Mesodermal cell (in vitro differentiated cells): ENCODE measurements around the gene LPIN1.
"Not testable (repeated sequence)": the region's sequence is repeated elsewhere in the genome, so short reads cannot be mapped to it uniquely, and the experiment has no call there.

Experiments
- H3K27ac ChIP-seq: 2 replicates; pipeline ENCODE4 v1.7.0; 2013; ENCODE audit warnings: mild to moderate bottlenecking, low read depth, low read length, moderate library complexity; ENCODE audit not compliant: severe bottlenecking
- H3K36me3 ChIP-seq: 2 replicates; pipeline ENCODE4 v1.7.1; 2013; ENCODE audit warnings: mild to moderate bottlenecking, low read length, moderate library complexity; ENCODE audit not compliant: control insufficient read depth, insufficient read depth
- H3K4me1 ChIP-seq: one replicate; pipeline ENCODE4 v1.7.1; 2013; ENCODE audit warnings: mild to moderate bottlenecking, low read length; ENCODE audit not compliant: insufficient read depth, control insufficient read depth, poor library complexity, severe bottlenecking
- H3K4me3 ChIP-seq: 2 replicates; pipeline ENCODE4 v1.7.0; 2013; ENCODE audit warnings: low read length, control low read depth, mild to moderate bottlenecking; ENCODE audit not compliant: insufficient read depth, poor library complexity, severe bottlenecking; ENCODE audit errors: extremely low read depth
- H3K9me3 ChIP-seq: 2 replicates; pipeline ENCODE4 v1.7.1; 2013; ENCODE audit warnings: mild to moderate bottlenecking, low read length, moderate library complexity; ENCODE audit not compliant: control insufficient read depth
- WGBS, 2 experiments: methylation state at CpG; one replicate each; pipeline ENCODE4 v1.1.5; 2013; ENCODE audit warnings: missing lambda C conversion rate in 2 of 2; ENCODE audit not compliant: insufficient coverage in 2 of 2; 5-methylcytosine and 5-hydroxymethylcytosine counted together

Gene LPIN1

DNA sequence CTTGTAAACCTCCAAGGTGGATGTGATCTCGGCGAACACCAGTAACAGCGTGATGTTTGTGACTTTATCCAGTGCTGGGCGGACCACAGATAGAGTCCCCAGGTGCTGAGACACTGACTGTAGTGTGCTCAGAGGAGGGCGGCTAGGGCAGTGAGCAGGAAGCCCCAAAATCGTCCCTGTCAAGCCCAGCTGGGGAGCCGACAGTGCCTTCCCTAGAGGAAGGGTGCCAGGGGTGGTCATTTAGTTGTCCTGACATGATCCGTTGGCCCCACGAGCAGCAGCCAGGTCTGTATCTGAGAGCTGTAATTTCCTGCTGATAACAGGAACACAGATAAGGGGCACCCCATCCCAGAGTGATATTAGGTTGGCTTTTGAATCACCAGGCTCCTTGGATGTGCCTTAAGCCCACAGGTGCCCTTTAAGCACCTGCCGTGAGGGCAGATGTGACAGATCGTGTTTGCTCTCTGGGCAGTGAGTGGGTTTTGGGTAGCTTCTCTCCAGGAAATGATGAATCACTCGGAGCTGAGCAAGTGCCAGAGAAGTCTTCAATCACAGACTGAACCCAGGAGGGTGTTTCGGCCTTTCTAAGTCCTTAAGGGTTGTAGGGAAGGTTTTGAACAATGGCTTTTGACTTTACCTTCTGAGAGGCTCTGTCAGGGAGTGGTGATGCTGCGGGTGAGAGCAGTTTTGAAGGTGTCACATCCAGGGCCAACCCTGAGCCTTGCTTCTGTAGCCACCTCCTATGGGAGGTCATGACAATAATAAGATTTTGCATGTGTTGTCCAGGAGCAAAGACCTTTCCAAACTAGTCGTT is 7.7 kb downstream of the LPIN1 start:
- WGBS, 2 experiments: 74 to 83% methylated on average over 11 to 15 of the region's 15 CpGs
- peaks cover 28% of the 10 kb centered on the region for H3K4me1 ChIP-seq
- peaks cover 14% of the 10 kb centered on the region for H3K9me3 ChIP-seq
- H3K27ac ChIP-seq: no peak overlapping the region
- H3K36me3 ChIP-seq: peaks cover 37% of the 10 kb centered on the region
- no peak overlapping the region for H3K4me3 ChIP-seq

DNA sequence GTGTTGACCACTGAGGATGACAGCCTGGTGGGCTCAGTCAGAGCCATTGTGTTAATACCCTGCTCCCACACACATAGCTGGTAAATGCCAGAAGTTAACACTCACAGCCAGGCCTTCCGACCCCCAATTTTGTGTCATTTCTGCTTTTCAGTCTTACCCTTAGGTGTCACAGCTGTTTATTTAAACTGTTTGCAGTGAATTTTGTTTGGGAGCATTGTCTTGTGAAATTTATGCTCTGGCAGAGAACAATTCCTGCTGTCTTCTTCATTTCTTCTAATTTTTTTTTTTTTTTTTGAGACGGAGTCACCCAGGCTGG is 8.2 kb downstream of the LPIN1 start:
- Histone ChIP-seq H3K9me3 (peaks cover 14% of the 10 kb centered on the region), H3K27ac (no peak overlapping the region), H3K4me3 (no peak overlapping the region), H3K4me1 (peaks cover 23% of the 10 kb centered on the region), H3K36me3 (peaks cover 37% of the 10 kb centered on the region)
- no CpG with 5 or more reads among the region's 2 CpGs for WGBS, 2 experiments

DNA sequence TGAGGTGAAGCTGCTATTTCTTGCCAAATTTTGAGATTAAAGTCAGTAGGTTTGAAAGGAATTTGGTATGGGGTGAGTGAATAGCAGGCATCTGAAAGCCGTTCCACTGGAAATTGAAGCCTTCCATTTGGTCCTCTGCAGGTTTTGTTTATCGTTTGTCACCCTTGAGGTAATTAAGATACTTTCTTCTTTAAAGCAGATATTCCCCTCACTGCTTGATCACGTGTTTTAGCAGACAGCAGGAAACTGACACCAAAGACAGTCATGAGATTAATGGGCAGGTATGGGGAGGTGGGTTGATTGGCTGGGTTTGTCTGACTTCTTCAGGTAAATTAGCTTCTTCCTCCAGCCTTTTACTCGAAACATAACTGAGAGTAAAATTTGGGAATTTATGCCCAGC is 10.7 kb downstream of the LPIN1 start:
- WGBS, 2 experiments: 72 to 100% methylated on average over 1 to 2 of the region's 4 CpGs
- H3K36me3 ChIP-seq: peaks cover 50% of the 10 kb centered on the region
- no peak overlapping the region for H3K27ac ChIP-seq
- H3K4me1 ChIP-seq: peaks cover 10% of the 10 kb centered on the region
- peaks cover 14% of the 10 kb centered on the region for H3K9me3 ChIP-seq
- H3K4me3 ChIP-seq: no peak overlapping the region

DNA sequence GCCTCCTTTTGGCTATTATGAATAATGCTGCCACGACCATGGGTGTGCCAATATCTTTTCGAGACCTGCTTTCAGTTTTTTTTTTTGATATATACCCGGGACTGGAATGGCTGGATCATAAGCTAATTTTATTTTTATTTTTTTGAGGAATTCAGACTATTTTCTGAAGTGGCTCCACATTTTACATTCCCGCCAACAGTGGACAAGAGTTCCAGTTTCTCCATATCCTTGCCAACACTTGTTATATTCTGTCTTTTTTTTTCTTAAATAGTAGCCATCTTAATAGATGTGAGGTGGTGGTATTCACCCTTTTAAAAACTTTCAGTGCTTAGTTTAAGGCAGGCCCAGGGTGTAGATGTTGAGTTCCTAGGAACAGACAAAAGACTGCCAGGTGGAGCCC is 11.8 kb downstream of the LPIN1 start:
- H3K9me3 ChIP-seq: peaks cover 14% of the 10 kb centered on the region
- no peak overlapping the region for H3K4me3 ChIP-seq
- H3K36me3 ChIP-seq: peaks cover 57% of the 10 kb centered on the region
- WGBS, 2 experiments: 100% methylated on average over 1 of the region's 4 CpGs; no CpG with 5 or more reads in 1 of the 2 experiments
- H3K4me1 ChIP-seq: peaks cover 10% of the 10 kb centered on the region
- no peak overlapping the region for H3K27ac ChIP-seq

DNA sequence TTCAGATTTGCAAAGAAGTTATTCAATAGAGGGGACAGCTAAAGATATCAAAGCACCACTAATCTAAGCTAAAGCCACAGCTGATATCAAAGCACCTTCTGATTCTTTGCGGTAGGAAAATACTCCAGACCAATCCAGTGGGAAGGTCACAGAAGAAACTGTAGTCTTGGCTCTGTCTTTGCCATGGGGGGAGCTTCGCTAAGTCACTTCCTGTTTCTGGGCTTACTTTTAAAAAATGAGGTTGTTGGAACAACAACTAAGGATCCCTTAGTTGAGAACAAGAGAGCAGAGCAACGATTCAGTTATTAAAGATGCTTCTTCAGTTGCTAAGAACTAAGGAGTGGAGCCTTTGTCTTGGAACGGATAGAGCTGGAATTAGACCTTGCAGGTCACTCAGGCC is 12.2 kb downstream of the LPIN1 start:
- Histone ChIP-seq H3K9me3 (peaks cover 14% of the 10 kb centered on the region), H3K36me3 (peaks cover 62% of the 10 kb centered on the region), H3K4me1 (peaks cover 10% of the 10 kb centered on the region), H3K27ac (no peak overlapping the region), H3K4me3 (no peak overlapping the region)
- WGBS, 2 experiments: 92% methylated on average over 2 to 4 of the region's 4 CpGs

DNA sequence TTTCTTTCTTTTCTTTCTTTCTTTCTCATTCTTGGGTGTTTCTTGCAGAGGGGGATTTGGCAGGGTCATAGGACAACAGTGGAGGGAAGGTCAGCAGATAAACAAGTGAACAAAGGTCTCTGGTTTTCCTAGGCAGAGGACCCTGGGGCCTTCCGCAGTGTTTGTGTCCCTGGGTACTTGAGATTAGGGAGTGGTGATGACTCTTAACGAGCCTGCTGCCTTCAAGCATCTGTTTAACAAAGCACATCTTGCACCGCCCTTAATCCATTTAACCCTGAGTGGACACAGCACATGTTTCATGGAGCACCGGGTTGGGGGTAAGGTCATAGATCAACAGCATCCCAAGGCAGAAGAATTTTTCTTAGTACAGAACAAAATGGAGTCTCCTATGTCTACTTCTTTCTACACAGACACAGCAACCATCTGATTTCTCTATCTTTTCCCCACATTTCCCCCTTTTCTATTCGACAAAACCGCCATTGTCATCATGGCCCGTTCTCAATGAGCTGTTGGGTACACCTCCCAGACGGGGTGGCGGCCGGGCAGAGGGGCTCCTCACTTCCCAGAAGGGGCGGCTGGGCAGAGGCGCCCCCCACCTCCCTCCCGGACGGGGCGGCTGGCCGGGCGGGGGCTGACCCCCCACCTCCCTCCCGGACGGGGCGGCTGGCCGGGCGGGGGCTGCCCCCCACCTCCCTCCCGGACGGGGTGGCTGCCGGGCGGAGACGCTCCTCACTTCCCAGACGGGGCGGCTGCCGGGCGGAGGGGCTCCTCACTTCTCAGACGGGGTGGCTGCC is 12.9 kb downstream of the LPIN1 start:
- H3K4me3 ChIP-seq, H3K27ac ChIP-seq, H3K4me1 ChIP-seq: not testable (repeated sequence)
- Histone ChIP-seq H3K9me3 (peaks cover 14% of the 10 kb centered on the region), H3K36me3 (peaks cover 69% of the 10 kb centered on the region)
- 100% methylated on average over 2 of the region's 32 CpGs; no CpG with 5 or more reads in 1 of the 2 experiments for WGBS, 2 experiments

DNA sequence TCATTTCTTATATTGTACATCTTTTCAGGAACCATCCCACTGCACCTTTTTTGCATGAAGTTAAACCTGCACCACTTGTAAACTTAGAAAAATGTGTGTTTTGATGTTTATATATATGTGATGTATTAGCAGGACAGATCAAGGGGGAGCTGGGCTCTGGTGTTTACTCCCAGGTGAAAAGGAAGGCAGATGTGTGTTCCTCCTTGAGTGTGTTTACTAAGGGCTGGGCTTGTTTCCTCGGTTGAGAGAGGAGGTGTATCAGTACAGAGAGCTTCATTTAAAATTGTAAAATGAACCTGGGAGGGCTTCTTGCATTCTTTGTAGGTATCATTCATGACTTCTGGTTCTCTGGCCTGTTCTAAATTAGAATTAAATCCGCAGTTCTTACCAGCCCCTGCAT is 14.8 kb downstream of the LPIN1 start:
- no peaks in the 10 kb centered on the region for H3K4me1 ChIP-seq
- 76 to 94% methylated on average over 2 of the region's 2 CpGs for WGBS, 2 experiments
- peaks cover 81% of the 10 kb centered on the region for H3K36me3 ChIP-seq
- H3K9me3 ChIP-seq: peaks cover 14% of the 10 kb centered on the region
- no peak overlapping the region for H3K4me3 ChIP-seq
- H3K27ac ChIP-seq: no peak overlapping the region

DNA sequence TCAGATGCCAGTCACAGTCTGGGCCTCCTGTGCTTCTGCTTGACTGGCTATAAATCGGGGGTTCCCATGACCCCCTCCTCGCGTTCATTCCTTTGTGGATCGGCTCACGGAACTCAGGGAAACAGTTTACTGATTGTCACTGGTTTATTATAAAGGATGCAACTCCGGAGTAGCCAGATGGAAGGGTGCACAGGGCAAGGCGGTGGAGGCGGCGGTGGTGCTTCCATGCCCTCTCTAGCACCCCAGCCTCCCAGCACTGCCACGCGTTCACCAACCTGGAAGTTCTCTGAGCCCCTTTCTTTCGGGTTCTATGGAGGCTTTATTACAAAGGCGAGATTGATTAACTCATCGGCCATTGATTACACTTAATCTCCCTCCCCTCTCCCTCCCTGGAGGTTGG is 15.6 kb downstream of the LPIN1 start:
- 94 to 100% methylated on average over 8 to 11 of the region's 14 CpGs for whole genome bisulfite sequencing, 2 experiments
- Histone ChIP-seq H3K4me1 (no peaks in the 10 kb centered on the region), H3K9me3 (peaks cover 11% of the 10 kb centered on the region), H3K27ac (no peak overlapping the region), H3K4me3 (no peak overlapping the region), H3K36me3 (peaks cover 82% of the 10 kb centered on the region)

DNA sequence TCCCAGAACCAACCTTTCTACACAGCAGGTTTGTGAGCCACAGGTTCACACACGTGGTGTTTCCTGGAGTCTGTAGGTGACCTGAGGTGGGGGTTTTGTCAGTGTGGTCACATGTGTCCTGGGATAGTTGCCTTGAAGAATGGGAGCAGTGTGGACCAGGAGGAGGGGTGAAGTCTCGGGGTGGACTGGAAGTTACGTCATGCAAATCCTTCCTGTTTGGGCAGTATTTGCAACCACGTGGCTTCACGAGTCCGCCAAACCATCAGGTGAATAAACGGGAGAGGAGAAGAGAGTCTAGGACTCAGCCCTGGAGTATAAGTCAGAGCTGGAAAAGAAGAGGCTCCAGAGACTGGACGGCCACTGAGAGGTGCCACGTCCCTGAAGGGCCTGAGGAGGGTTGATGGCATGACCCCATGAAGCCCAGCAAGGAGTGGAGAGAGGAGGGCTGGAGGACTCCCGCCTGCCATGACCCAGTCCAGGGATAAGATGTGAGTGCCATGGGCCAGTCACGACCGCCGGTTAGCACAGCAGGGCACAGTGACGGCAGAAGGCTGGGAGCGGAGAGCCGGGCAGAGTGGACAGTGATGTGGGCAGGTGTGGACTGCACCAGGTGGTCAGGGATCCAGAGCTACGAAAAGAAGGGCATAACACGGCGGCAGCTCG is 16.5 kb downstream of the LPIN1 start:
- Histone ChIP-seq H3K36me3 (peaks cover 82% of the 10 kb centered on the region), H3K27ac (no peak overlapping the region), H3K4me1 (no peaks in the 10 kb centered on the region), H3K4me3 (no peak overlapping the region), H3K9me3 (peaks cover 2% of the 10 kb centered on the region)
- 90 to 95% methylated on average over 17 to 20 of the region's 20 CpGs for WGBS, 2 experiments

DNA sequence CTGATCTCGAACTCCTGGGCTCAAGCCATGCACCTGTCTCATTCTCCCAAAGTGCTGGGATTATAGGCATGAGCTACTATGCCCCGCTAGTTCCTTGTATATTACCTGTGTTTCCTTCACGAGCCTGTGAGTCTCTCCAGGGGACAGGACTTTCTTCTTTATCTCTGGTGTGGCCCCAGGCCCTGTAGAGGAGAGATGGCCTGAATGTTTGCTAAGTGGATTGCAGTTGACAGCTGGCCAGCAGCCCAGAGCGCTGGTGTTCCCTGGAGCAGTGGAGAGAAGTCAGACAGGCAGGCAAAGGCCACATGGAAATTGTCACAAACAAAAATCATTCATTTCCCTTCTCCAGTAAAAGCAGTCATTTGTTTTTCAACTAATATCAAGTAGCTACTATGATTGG is 17.9 kb downstream of the LPIN1 start:
- no peak overlapping the region for H3K4me3 ChIP-seq
- peaks cover 83% of the 10 kb centered on the region for H3K36me3 ChIP-seq
- 94 to 100% methylated on average over 3 to 4 of the region's 4 CpGs for WGBS, 2 experiments
- no peak overlapping the region for H3K27ac ChIP-seq
- H3K4me1 ChIP-seq: no peaks in the 10 kb centered on the region
- H3K9me3 ChIP-seq: no peaks in the 10 kb centered on the region
